H9 (cell line): ENCODE data around the gene TTC23L. TPM values are rescaled to one million over a fixed set of nuclear protein-coding genes. Genes with fewer than 3 reads are reported as not detected.

Experiments used
- DNase-seq: peaks from one replicate; pipeline ENCODE4 v3.0.0-alpha.2; 2017
- H2AFZ ChIP-seq: one replicate; pipeline ENCODE4 v1.6.1; 2013; ENCODE audit warnings: mild to moderate bottlenecking, low read length, control low read depth, moderate library complexity
- H2AK5ac ChIP-seq: 2 replicates; pipeline ENCODE4 v1.6.1; 2013; ENCODE audit warnings: low read length, control low read depth, mixed read lengths; ENCODE audit not compliant: insufficient read length
- H2BK120ac ChIP-seq: one replicate; pipeline ENCODE4 v1.6.1; 2013; ENCODE audit warnings: low read depth, mild to moderate bottlenecking, low read length, control low read depth, inconsistent platforms; ENCODE audit not compliant: poor library complexity, severe bottlenecking
- H2BK12ac ChIP-seq: 2 replicates; pipeline ENCODE4 v1.6.1; 2013; ENCODE audit warnings: low read length, control low read depth, mixed read lengths, low read depth; ENCODE audit not compliant: insufficient read length
- H2BK15ac ChIP-seq: 2 replicates; pipeline ENCODE4 v1.6.1; 2013; ENCODE audit warnings: low read depth, low read length, control low read depth
- H2BK20ac ChIP-seq: one replicate; pipeline ENCODE4 v1.6.1; 2013; ENCODE audit warnings: low read depth, mild to moderate bottlenecking, low read length, control low read depth, inconsistent platforms; ENCODE audit not compliant: poor library complexity, severe bottlenecking
- H2BK5ac ChIP-seq: 2 replicates; pipeline ENCODE4 v1.6.1; 2013; ENCODE audit warnings: low read length, control low read depth, mixed read lengths; ENCODE audit not compliant: insufficient read length
- H3K14ac ChIP-seq: 2 replicates; pipeline ENCODE4 v1.6.1; 2013; ENCODE audit warnings: low read length, control low read depth; ENCODE audit not compliant: insufficient read depth
- H3K18ac ChIP-seq: 2 replicates; pipeline ENCODE4 v1.6.1; 2013; ENCODE audit warnings: low read depth, mild to moderate bottlenecking, mixed read lengths, low read length, control low read depth; ENCODE audit not compliant: insufficient read length
- H3K23ac ChIP-seq: 2 replicates; pipeline ENCODE4 v1.6.1; 2013; ENCODE audit warnings: low read length, control low read depth, mixed read lengths, low read depth; ENCODE audit not compliant: insufficient read length
- H3K23me2 ChIP-seq: 2 replicates; pipeline ENCODE4 v1.6.1; 2013; ENCODE audit warnings: low read depth, mild to moderate bottlenecking, mixed read lengths, low read length, control low read depth; ENCODE audit not compliant: insufficient read length, poor library complexity, severe bottlenecking
- H3K27ac ChIP-seq: 2 replicates; pipeline ENCODE4 v1.5.1; 2013; ENCODE audit warnings: low read length, control low read depth, mixed read lengths, low read depth; ENCODE audit not compliant: insufficient read length
- H3K27me3 ChIP-seq: 2 replicates; pipeline ENCODE4 v1.6.1; 2013; ENCODE audit warnings: low read length, control low read depth, inconsistent platforms; ENCODE audit not compliant: insufficient read depth
- H3K4ac ChIP-seq: 2 replicates; pipeline ENCODE4 v1.6.1; 2013; ENCODE audit warnings: low read depth, mild to moderate bottlenecking, control low read depth, inconsistent platforms, low read length, moderate library complexity
- H3K4me1 ChIP-seq: 2 replicates; pipeline ENCODE4 v1.6.1; 2013; ENCODE audit warnings: low read length, control low read depth, inconsistent platforms; ENCODE audit not compliant: insufficient read depth
- H3K4me2 ChIP-seq: 2 replicates; pipeline ENCODE4 v1.6.1; 2013; ENCODE audit warnings: low read length, control low read depth, mixed read lengths; ENCODE audit not compliant: insufficient read length, insufficient read depth
- H3K56ac ChIP-seq: 2 replicates; pipeline ENCODE4 v1.6.1; 2013; ENCODE audit warnings: low read depth, mild to moderate bottlenecking, mixed read lengths, low read length, control low read depth; ENCODE audit not compliant: insufficient read length
- H3K79me1 ChIP-seq: 2 replicates; pipeline ENCODE4 v1.6.1; 2013; ENCODE audit warnings: low read depth, mild to moderate bottlenecking, moderate library complexity, low read length, control low read depth, inconsistent platforms; ENCODE audit not compliant: insufficient read depth, poor library complexity, severe bottlenecking
- H3K79me2 ChIP-seq: 2 replicates; pipeline ENCODE4 v1.6.1; 2013; ENCODE audit warnings: low read length, control low read depth, inconsistent platforms; ENCODE audit not compliant: insufficient read depth
- H3K9ac ChIP-seq: 2 replicates; pipeline ENCODE4 v1.6.1; 2013; ENCODE audit warnings: low read length, control low read depth, mixed read lengths; ENCODE audit not compliant: insufficient read length; ENCODE audit errors: extremely low read depth
- H3K9me3 ChIP-seq: one replicate; pipeline ENCODE4 v1.6.1; 2013; ENCODE audit warnings: low read depth, low read length, inconsistent platforms; ENCODE audit not compliant: control insufficient read depth
- H3T11ph ChIP-seq: one replicate; pipeline ENCODE4 v1.6.1; 2013; ENCODE audit warnings: mild to moderate bottlenecking, low read length, control low read depth, inconsistent platforms
- H4K20me1 ChIP-seq: one replicate; pipeline ENCODE4 v1.6.1; 2013; ENCODE audit not compliant: control insufficient read depth, insufficient read length, insufficient read depth
- H4K5ac ChIP-seq: 2 replicates; pipeline ENCODE4 v1.6.1; 2013; ENCODE audit warnings: low read depth, mild to moderate bottlenecking, mixed read lengths, low read length, control low read depth; ENCODE audit not compliant: insufficient read length
- H4K8ac ChIP-seq: replicated peaks from 2 replicates; pipeline ENCODE4 v1.6.1; 2013; ENCODE audit warnings: low read length, control low read depth, mixed read lengths, low read depth; ENCODE audit not compliant: insufficient read length
- H4K91ac ChIP-seq: 2 replicates; pipeline ENCODE4 v1.6.1; 2013; ENCODE audit warnings: low read depth, mild to moderate bottlenecking, moderate library complexity, mixed read lengths, low read length, control low read depth; ENCODE audit not compliant: insufficient read length
- H3K27ac Mint-ChIP-seq, 3 experiments: 2 replicates in 2 of 3; 3 replicates in 1 of 3; pipeline ENCODE4 v1.8.0; 2020 to 2021; ENCODE audit warnings: mixed read lengths in 3 of 3, mild to moderate bottlenecking in 1 of 3, moderate library complexity in 1 of 3
- H3K27me3 Mint-ChIP-seq: 2 replicates; pipeline ENCODE4 v1.8.0; 2021; ENCODE audit warnings: low read depth, mild to moderate bottlenecking, moderate library complexity, mixed read lengths
- H3K36me3 Mint-ChIP-seq, 3 experiments: 2 replicates in 2 of 3; 3 replicates in 1 of 3; pipeline ENCODE4 v1.8.0; 2020 to 2021; ENCODE audit warnings: low read depth in 3 of 3, mixed read lengths in 3 of 3; ENCODE audit not compliant: insufficient read depth in 1 of 3
- H3K4me1 Mint-ChIP-seq, 2 experiments: 2 replicates each; pipeline ENCODE4 v1.8.0; 2020; ENCODE audit warnings: mixed read lengths in 2 of 2
- H3K4me3 Mint-ChIP-seq, 2 experiments: 2 replicates in 1 of 2; 3 replicates in 1 of 2; pipeline ENCODE4 v1.8.0; 2020 to 2021; ENCODE audit warnings: mild to moderate bottlenecking in 2 of 2, mixed read lengths in 2 of 2, moderate library complexity in 1 of 2
- H3K9me3 Mint-ChIP-seq, 2 experiments: 2 replicates in 1 of 2; 3 replicates in 1 of 2; pipeline ENCODE4 v1.8.0; 2020; ENCODE audit warnings: mild to moderate bottlenecking in 2 of 2, mixed read lengths in 2 of 2, moderate library complexity in 1 of 2
- CTCF ChIP-seq: fragments of 200-600 bp; sonication (generic); conservative IDR thresholded peaks from 3 replicates; pipeline ENCODE4 v1.8.0; 2021; ENCODE audit warnings: antibody characterized with exemption, mild to moderate bottlenecking
- WGBS: extraction: QIAGEN DNeasy Blood & Tissue Kit; methylation state at CpG from one replicate; pipeline ENCODE4 v1.1.7; 2013; ENCODE audit warnings: missing lambda C conversion rate, low lambda C conversion rate, mixed read lengths; ENCODE audit not compliant: insufficient read length; ENCODE audit errors: extremely low coverage; 5-methylcytosine and 5-hydroxymethylcytosine counted together
- total RNA-seq: library from RNA; stranded (reverse); gene quantifications from 2 replicates; pipeline ENCODE4 v1.2.1, GENCODE V29; 2021

Gene TTC23L
- total RNA-seq, 1 experiment from 2014 or later: 0.96 TPM

DNA sequence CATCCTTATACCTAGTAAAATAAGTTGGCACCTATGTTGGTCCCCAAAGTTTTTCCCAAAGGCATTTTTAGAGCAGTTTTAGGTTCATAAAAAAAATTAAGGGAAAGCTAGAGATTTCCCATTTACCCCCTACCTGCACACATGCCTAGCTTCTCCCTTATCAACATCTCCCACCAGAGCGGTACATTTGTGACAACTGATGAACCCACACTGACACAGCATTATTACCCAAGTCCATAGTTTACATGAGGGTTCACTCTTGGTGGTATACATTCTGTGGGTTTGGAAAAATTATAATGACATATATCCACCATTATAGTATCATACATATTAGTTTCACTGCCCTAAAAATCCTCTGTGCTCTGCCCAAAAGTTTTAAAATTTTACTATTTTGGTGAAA lies 64.3 kb downstream of the TTC23L start:
- Histone ChIP-seq H3K56ac (no peak overlapping the region), H2BK12ac (no peak overlapping the region), H4K5ac (no peak overlapping the region), H3K79me1 (no peaks in the 10 kb centered on the region), H3K14ac (no peak overlapping the region), H4K20me1 (no peaks in the 10 kb centered on the region), H3K79me2 (no peaks in the 10 kb centered on the region), H2BK120ac (no peak overlapping the region), H3K4me2 (no peak overlapping the region), H3K23me2 (no peaks in the 10 kb centered on the region), H2AFZ (no peak overlapping the region), H3K23ac (no peak overlapping the region), H4K8ac (no peak overlapping the region), H3K18ac (no peak overlapping the region), H3K27me3 (no peaks in the 10 kb centered on the region), H2BK15ac (no peak overlapping the region), H3K4ac (no peak overlapping the region), H2AK5ac (no peak overlapping the region), H2BK5ac (no peak overlapping the region), H3K4me1 (no peaks in the 10 kb centered on the region), H4K91ac (no peak overlapping the region), H3K27ac (no peak overlapping the region), H3K9me3 (no peaks in the 10 kb centered on the region), H3T11ph (no peak overlapping the region), H3K9ac (no peak overlapping the region), H2BK20ac (no peak overlapping the region)
- no peaks in the 10 kb centered on the region for H3K27me3 Mint-ChIP-seq
- TF ChIP-seq CTCF: no peak
- DNase-seq: no peak
- H3K4me3 Mint-ChIP-seq: no peak overlapping the region
- no CpG with 5 or more reads among the region's 1 CpG for WGBS
- peaks cover 6 to 11% of the 10 kb centered on the region in 2 experiments for H3K4me1 Mint-ChIP-seq
- no peak overlapping the region for H3K27ac Mint-ChIP-seq
- H3K9me3 Mint-ChIP-seq: no peaks in the 10 kb centered on the region
- H3K36me3 Mint-ChIP-seq: peaks cover 9 to 31% (median 24%) of the 10 kb centered on the region in 3 experiments; a peak in 5 of 7 replicates
